HFFc6 (cell line): ENCODE results near the gene PCYT2. TPM values are rescaled to one million over a fixed set of nuclear protein-coding genes. Genes with fewer than 3 reads are reported as not detected.

Source experiments
- DNase-seq: peaks from one replicate; pipeline ENCODE4 v3.0.0-alpha.2; 2018
- H3K27ac Mint-ChIP-seq: 2 replicates; pipeline ENCODE4 v1.8.0; 2020; ENCODE audit warnings: mild to moderate bottlenecking, mixed read lengths
- H3K27me3 Mint-ChIP-seq: 2 replicates; pipeline ENCODE4 v1.8.0; 2021; ENCODE audit warnings: mild to moderate bottlenecking, moderate library complexity, mixed read lengths; ENCODE audit not compliant: insufficient read depth
- H3K36me3 Mint-ChIP-seq: 2 replicates; pipeline ENCODE4 v1.8.0; 2021; ENCODE audit warnings: low read depth, mixed read lengths
- H3K4me1 Mint-ChIP-seq: 2 replicates; pipeline ENCODE4 v1.8.0; 2020; ENCODE audit warnings: low read depth, mixed read lengths
- H3K4me3 Mint-ChIP-seq: 2 replicates; pipeline ENCODE4 v1.8.0; 2020; ENCODE audit warnings: mild to moderate bottlenecking, moderate library complexity, mixed read lengths
- H3K9me3 Mint-ChIP-seq: 2 replicates; pipeline ENCODE4 v1.8.0; 2020; ENCODE audit warnings: mild to moderate bottlenecking, mixed read lengths
- long read RNA-seq: library from polyadenylated mRNA; unstranded; transcript quantifications from one replicate; pipeline ENCODE4 v2.0.0, GENCODE V29; 2019
- total RNA-seq, 6 experiments: library from RNA; stranded (reverse); fragmentation: NEBNext Ultra II Directional; extraction: Animal tissue kit (Norgen Biotek cat#: 25700); gene quantifications; 2 replicates in 1 of 6; 3 replicates in 5 of 6; pipeline ENCODE4 v1.2.3, GENCODE V29; 2021
- TF ChIP-seq, protein P1 (sequence below): fragments of 200-600 bp; sonication (generic); IDR thresholded peaks from 2 replicates; pipeline ENCODE4 v1.5.0; 2021; ENCODE audit warnings: antibody characterized with exemption, mild to moderate bottlenecking

Gene PCYT2
- 10 to 100 TPM; 33.2 to 45.8 (median 35.8) TPM for total RNA-seq
- long read RNA-seq, full-length matches to known transcripts = 66 of 77 reads
- long read RNA-seq, partial matches to known transcripts = 4 of 77 reads
- long read RNA-seq, other reads (novel, unspliced or antisense) = 7 of 77 reads

DNA sequence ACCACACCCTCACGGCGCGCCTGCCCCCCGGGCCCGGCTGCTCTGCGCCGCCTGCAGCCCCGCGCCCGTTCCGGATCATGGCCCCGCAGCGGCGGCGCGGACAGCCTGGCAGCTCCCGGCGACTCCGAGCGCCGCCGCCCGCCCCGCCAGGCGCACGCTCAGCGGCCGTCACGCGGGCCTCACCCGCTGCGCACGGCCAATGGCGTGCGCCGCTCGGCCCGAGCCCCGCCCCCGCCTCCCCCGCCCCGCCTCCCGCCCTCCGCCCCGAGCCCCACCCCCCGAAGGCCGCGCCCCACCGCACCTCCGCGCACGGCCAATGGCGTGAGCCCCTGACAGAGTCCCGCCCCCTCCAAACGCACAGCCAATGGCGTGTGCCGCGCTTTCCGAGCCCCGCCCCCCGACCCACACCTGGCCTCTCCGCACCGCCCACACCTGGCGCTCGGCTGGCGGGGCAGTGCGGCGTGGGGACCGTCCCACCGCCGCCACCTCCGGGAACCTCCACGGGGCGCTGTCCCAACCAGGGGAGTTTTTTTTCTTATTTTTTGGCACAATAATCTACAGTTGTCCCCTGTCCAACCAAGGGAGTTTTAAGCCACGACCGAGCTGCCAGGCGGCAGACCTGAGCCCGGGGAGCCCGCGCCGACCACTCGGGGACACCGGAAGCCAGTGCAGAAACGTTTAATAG, at the start of gene PCYT2:
Gene PCYT2, minus strand, starts transcription at position 123 of the 685 bp plus-strand sequence. Its CDS starts 44 bp downstream, at position 79.
- peak within 1 kb of the TSS; percentile 93 for H3K4me3 Mint-ChIP-seq
- H3K27me3 Mint-ChIP-seq = no peaks in the 10 kb centered on the region
- DNase-seq = peak; percentile 72
- H3K27ac Mint-ChIP-seq = peak within 1 kb of the TSS; percentile 66
- no peaks in the 10 kb centered on the region for H3K9me3 Mint-ChIP-seq
- peaks cover 7% of the 10 kb centered on the region for H3K4me1 Mint-ChIP-seq
- H3K36me3 Mint-ChIP-seq = peaks cover 26% of the 10 kb centered on the region
- TF ChIP-seq, protein P1, sequence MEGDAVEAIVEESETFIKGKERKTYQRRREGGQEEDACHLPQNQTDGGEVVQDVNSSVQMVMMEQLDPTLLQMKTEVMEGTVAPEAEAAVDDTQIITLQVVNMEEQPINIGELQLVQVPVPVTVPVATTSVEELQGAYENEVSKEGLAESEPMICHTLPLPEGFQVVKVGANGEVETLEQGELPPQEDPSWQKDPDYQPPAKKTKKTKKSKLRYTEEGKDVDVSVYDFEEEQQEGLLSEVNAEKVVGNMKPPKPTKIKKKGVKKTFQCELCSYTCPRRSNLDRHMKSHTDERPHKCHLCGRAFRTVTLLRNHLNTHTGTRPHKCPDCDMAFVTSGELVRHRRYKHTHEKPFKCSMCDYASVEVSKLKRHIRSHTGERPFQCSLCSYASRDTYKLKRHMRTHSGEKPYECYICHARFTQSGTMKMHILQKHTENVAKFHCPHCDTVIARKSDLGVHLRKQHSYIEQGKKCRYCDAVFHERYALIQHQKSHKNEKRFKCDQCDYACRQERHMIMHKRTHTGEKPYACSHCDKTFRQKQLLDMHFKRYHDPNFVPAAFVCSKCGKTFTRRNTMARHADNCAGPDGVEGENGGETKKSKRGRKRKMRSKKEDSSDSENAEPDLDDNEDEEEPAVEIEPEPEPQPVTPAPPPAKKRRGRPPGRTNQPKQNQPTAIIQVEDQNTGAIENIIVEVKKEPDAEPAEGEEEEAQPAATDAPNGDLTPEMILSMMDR = peak; percentile 44

DNA sequence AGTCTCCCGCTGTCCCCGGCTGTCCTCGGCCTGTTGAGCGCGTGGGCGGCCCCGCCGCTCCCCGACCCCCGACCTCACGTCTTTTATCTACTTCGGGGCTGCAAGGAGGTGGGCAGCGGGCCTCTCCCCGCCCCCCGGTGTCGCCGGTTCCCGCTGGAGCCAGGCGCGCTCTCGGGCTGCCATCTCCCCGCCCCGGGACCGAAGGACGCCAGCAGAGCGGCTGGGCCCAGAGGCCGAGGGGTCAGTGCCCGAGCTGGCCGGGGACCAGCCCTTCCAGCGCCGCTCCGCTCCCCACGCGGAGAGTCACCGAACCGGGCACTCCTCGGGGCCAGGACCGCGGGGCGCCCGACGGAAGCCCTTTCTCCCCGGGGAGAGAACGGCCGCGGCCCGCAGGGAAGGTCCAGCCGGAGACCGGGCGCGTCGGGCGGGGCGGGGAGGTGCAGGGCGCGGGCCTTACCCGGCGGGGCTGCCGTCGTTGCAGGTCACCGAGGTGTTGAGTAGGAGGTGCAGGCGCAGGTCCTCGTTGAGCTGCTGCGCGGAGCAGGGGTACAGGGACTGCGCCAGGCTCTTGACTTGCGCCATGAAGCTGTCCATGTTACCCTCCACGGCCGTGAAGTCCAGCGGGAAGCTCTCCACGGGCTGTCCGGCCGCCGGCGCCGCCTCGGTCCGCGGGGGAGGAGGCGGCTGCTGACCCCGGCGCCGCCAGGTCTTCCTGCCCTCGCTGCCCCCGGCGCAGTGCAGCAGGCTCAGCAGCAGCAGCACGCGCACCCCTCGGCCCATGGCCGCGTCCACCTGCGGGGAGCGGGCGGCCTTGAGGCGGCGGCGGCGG, 49.1 kb upstream of the PCYT2 start:
- H3K4me3 Mint-ChIP-seq = no peak overlapping the region
- TF ChIP-seq, protein P1 = no peak
- no peaks in the 10 kb centered on the region for H3K9me3 Mint-ChIP-seq
- peaks cover 7% of the 10 kb centered on the region for H3K27me3 Mint-ChIP-seq
- H3K4me1 Mint-ChIP-seq = peaks cover 6% of the 10 kb centered on the region; the same call in 1 of the 2 replicates
- H3K36me3 Mint-ChIP-seq = no peaks in the 10 kb centered on the region
- no peak for DNase-seq
- H3K27ac Mint-ChIP-seq = no peak overlapping the region

DNA sequence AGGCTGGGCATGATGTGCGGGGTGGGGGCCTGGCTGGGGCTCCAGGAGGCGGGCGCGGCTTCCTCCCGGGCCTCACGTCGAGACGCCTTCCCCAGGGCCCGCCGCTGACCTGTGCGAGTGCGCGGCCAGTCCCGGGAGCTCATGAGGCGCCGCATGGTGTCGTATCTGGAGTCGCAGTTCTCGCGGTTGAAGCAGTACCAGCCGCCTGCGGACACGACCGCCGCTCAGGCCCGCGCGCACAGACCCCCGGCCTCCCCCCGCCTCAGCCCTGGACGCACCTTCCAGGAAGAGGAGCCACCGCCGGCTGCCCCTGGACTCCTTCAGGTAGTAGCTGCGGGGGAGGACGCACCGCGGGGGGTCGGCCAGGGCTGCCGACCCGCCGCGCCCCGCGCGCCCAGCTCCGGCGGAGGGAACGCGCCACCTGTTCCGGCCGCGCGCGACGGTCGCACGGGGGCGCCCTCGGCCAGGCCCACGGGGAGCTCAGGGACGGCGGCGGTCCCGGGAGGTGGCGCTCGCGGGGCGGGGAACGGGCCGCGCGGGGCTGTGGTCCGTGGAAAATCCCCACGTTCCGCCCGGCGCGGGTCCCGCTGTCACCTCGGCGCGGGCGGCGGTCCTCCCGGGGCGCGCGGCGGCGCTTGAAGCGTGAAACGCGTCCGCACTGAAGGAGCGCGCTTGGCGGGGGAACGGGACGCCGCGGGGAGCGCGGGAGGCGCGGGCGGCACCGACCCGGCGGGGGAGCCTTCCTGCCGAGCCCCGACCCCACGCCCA, 48.3 kb upstream of the PCYT2 start:
- TF ChIP-seq, protein P1 = peak; percentile 82
- Mint-ChIP-seq H3K4me3 (no peak overlapping the region), H3K27me3 (peaks cover 7% of the 10 kb centered on the region), H3K27ac (no peak overlapping the region), H3K36me3 (no peaks in the 10 kb centered on the region), H3K9me3 (no peaks in the 10 kb centered on the region), H3K4me1 (peaks cover 4% of the 10 kb centered on the region; the same call in 1 of the 2 replicates)
- no peak for DNase-seq

DNA sequence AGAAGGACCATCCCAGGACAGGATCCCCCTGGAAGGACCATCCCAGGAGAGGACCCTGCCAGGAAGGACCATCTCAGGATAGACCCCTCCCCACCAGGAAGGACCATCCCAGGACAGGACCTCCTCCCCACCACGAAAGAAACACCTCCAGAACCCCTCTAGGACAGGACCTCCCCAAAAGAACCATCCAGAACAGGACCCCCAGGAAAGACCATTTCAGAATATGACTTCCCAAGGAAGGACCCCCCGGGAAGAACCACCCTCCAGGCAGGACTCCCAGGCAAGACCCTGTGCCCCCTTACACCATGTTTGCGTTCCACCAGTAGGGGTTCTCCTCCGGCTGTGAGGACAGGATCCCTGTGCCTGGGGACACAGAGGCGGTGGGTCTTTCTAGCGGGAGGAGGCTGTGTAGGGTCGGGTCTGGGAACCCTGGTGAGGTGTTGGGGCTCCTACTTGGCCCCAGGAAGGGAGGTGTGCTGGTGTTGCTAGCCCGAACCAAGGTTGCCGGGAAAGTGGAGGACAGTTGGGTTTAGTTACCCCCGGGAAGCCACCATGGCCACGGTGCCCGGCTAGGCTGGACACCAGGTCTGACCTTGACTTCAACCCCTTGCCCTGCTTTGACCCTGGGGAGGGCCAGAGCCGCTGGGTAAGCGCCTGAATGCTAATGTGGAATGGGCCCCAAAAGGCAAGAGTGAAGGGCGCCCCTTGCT, 47.6 kb upstream of the PCYT2 start:
- Mint-ChIP-seq H3K4me3 (no peak overlapping the region), H3K27me3 (peaks cover 7% of the 10 kb centered on the region), H3K9me3 (no peaks in the 10 kb centered on the region), H3K36me3 (no peaks in the 10 kb centered on the region), H3K27ac (no peak overlapping the region), H3K4me1 (no peaks in the 10 kb centered on the region)
- DNase-seq = no peak
- TF ChIP-seq, protein P1 = no peak
